LNCaP clone FGC (cell line): ENCODE measurements around the gene PSMD14.

Experiments
- DNase-seq: peaks from one replicate; pipeline ENCODE4 v3.0.0-alpha.2; 2011; ENCODE audit warnings: low read depth
- H3K4me3 ChIP-seq: 2 replicates; pipeline ENCODE4 v1.5.1; 2011; ENCODE audit warnings: mild to moderate bottlenecking, low read depth, low read length, control low read depth
- CTCF ChIP-seq: IDR thresholded peaks from 2 replicates; pipeline ENCODE4 v1.5.1; 2012; ENCODE audit warnings: mild to moderate bottlenecking; ENCODE audit not compliant: control insufficient read depth, insufficient read depth; ENCODE audit errors: extremely low read depth

The PSMD14 gene

GRCh38 chr2:161371869-161372268 lies 63.6 kb downstream of the PSMD14 start:
- H3K4me3 ChIP-seq = no peak overlapping the region
- no peak for TF ChIP-seq CTCF
- no peak for DNase-seq

- TF ChIP-seq CTCF = no peak
- DNase-seq = no peak
- no peak overlapping the region for H3K4me3 ChIP-seq
Observed at GRCh38 chr2:161373942-161374341, 65.7 kb downstream of the PSMD14 start.

- H3K4me3 ChIP-seq = no peak overlapping the region
- DNase-seq = no peak
- no peak for TF ChIP-seq CTCF
Observed at GRCh38 chr2:161374446-161374845, 66.2 kb downstream of the PSMD14 start.

- H3K4me3 ChIP-seq = no peak overlapping the region
- DNase-seq = no peak
- no peak for TF ChIP-seq CTCF
Observed at GRCh38 chr2:161379740-161380139, 71.5 kb downstream of the PSMD14 start.

- no peak for DNase-seq
- no peak overlapping the region for H3K4me3 ChIP-seq
- TF ChIP-seq CTCF = no peak
Observed at GRCh38 chr2:161381546-161381945, 73.3 kb downstream of the PSMD14 start.

GRCh38 chr2:161382747-161383146 lies 74.5 kb downstream of the PSMD14 start:
- DNase-seq = no peak
- H3K4me3 ChIP-seq = no peak overlapping the region
- TF ChIP-seq CTCF = no peak

- no peak for TF ChIP-seq CTCF
- H3K4me3 ChIP-seq = no peak overlapping the region
- DNase-seq = no peak
Observed at GRCh38 chr2:161384864-161385263, 76.6 kb downstream of the PSMD14 start.
